Activated CD4-positive, alpha-beta T cell treated with anti-CD3 and anti-CD28 coated beads, Interleukin-2, amount 50 U/mL, for 48 hours (primary cell): ENCODE measurements around the gene MTPN.

Experiments
- DNase-seq, 2 experiments: peaks; one replicate each; pipeline ENCODE4 v3.0.0-alpha.2; 2020

MTPN gene

GRCh38 chr7:135878284-135878683 lies 98.9 kb downstream of the MTPN start:
- DNase-seq: no peak

- no peak for DNase-seq
Measured at GRCh38 chr7:135877805-135878204, 99.4 kb downstream of the MTPN start.
